Measurements from ENCODE around the gene ADGRV1.

Gene ADGRV1

DNA sequence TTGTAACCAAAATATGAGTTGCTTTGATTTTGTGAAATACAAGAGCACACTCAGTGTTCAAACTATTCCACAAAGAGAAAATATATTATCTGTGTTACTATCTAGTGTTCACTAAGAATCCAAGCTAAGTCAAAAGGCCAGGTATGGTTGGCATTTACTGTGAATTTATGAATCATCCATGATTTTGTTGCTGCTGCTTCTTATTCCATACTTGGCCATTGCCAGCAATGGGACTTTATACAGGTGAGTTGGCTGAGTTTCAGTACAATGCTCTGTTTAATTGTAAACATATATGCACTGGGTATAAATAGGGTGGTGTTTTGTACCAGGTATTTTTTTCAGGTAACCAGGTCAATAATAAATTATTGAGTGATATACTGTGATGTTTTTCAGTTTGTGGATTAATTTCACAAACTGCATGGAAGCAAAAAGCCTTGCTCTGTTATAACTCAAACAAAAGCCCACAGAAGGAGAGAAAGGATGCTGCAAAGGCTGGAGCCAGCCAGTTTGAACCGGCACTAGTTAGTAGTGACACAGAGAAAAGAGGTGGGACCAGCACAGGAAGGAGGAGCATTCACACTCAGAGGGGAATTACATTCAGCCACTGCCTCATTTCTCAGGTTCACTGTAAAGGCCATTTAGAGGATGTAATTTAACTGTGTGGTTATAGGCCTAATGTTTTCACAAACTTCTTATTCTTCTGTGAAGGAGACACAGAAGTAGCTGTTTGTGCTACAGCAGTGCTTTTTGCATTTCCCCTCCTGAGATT lies 381.8 kb downstream of the ADGRV1 start:
- DNase-seq (ENCODE audit: extremely low read depth, low read depth): no peak
- TF ChIP-seq, protein P1, sequence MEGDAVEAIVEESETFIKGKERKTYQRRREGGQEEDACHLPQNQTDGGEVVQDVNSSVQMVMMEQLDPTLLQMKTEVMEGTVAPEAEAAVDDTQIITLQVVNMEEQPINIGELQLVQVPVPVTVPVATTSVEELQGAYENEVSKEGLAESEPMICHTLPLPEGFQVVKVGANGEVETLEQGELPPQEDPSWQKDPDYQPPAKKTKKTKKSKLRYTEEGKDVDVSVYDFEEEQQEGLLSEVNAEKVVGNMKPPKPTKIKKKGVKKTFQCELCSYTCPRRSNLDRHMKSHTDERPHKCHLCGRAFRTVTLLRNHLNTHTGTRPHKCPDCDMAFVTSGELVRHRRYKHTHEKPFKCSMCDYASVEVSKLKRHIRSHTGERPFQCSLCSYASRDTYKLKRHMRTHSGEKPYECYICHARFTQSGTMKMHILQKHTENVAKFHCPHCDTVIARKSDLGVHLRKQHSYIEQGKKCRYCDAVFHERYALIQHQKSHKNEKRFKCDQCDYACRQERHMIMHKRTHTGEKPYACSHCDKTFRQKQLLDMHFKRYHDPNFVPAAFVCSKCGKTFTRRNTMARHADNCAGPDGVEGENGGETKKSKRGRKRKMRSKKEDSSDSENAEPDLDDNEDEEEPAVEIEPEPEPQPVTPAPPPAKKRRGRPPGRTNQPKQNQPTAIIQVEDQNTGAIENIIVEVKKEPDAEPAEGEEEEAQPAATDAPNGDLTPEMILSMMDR (IDR thresholded peaks at IDR 0.05; ENCODE audit: low read depth, low read length): no peak

- TF ChIP-seq, protein P1 (IDR thresholded peaks at IDR 0.05; ENCODE audit: low read depth, low read length): no peak
- no peak for DNase-seq (ENCODE audit: extremely low read depth, low read depth)
Measured at GRCh38 chr5:90941002-90941720, 382.6 kb downstream of the ADGRV1 start.

DNA sequence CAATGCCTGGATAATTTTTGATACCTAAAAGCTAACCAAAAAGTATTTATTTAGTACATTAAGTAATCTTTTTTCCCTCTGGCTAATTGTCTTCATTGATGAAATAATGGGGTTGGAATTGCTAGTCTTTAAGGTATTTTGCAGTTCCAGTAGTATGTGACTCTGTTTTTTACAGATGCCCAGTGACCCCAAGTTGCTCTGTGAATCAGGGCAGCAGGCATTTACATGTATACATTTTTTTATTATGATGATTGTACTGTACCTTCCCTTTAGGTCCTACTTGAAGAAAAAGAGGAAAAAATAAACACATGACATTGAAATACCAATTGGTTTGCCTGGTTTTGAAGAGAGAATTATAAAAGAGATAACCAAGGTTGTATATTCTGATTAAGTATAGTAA lies 385.5 kb downstream of the ADGRV1 start:
- DNase-seq (ENCODE audit: extremely low read depth, low read depth): no peak
- TF ChIP-seq, protein P1 (IDR thresholded peaks at IDR 0.05; ENCODE audit: low read depth, low read length): no peak

- DNase-seq (ENCODE audit: extremely low read depth, low read depth): no peak
- TF ChIP-seq, protein P1 (IDR thresholded peaks at IDR 0.05; ENCODE audit: low read depth, low read length): no peak
Measured at GRCh38 chr5:90947667-90948066, 389.1 kb downstream of the ADGRV1 start.

DNA sequence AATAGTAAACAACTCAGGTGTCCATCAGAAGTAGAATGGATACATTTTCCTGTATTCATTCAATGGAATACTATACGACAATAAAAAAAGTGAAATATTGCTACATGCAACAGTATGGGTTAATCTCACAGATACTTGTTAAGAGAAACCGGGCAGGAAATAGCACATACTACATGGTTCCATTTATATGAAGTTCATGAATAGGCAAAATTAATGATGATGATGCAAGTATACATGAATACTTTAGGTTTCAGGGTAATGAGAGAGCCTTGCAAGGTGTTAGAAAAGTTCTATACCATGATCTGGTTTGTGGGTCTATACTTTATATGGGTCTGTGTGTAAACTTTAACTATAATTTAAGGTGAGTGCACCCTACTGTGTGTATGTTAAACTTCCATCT lies 390.4 kb downstream of the ADGRV1 start:
- DNase-seq (ENCODE audit: extremely low read depth, low read depth): no peak
- TF ChIP-seq, protein P1 (IDR thresholded peaks at IDR 0.05; ENCODE audit: low read depth, low read length): no peak

GRCh38 chr5:90949469-90950358 lies 391.1 kb downstream of the ADGRV1 start:
- DNase-seq (ENCODE audit: extremely low read depth, low read depth): no peak
- TF ChIP-seq, protein P1 (IDR thresholded peaks at IDR 0.05; ENCODE audit: low read depth, low read length): no peak

All from AG09319 (cell line).